H9 (cell line): Measurements from ENCODE around the gene CEMIP. TPM values are rescaled to one million over a fixed set of nuclear protein-coding genes. Genes with fewer than 3 reads are reported as not detected.

Source experiments
- DNase-seq: peaks from one replicate; pipeline ENCODE4 v3.0.0-alpha.2; 2017
- H2AFZ ChIP-seq: one replicate; pipeline ENCODE4 v1.6.1; 2013; ENCODE audit warnings: mild to moderate bottlenecking, low read length, control low read depth, moderate library complexity
- H2AK5ac ChIP-seq: 2 replicates; pipeline ENCODE4 v1.6.1; 2013; ENCODE audit warnings: low read length, control low read depth, mixed read lengths; ENCODE audit not compliant: insufficient read length
- H2BK120ac ChIP-seq: one replicate; pipeline ENCODE4 v1.6.1; 2013; ENCODE audit warnings: low read depth, mild to moderate bottlenecking, low read length, control low read depth, inconsistent platforms; ENCODE audit not compliant: poor library complexity, severe bottlenecking
- H2BK12ac ChIP-seq: 2 replicates; pipeline ENCODE4 v1.6.1; 2013; ENCODE audit warnings: low read length, control low read depth, mixed read lengths, low read depth; ENCODE audit not compliant: insufficient read length
- H2BK15ac ChIP-seq: 2 replicates; pipeline ENCODE4 v1.6.1; 2013; ENCODE audit warnings: low read depth, low read length, control low read depth
- H2BK20ac ChIP-seq: one replicate; pipeline ENCODE4 v1.6.1; 2013; ENCODE audit warnings: low read depth, mild to moderate bottlenecking, low read length, control low read depth, inconsistent platforms; ENCODE audit not compliant: poor library complexity, severe bottlenecking
- H2BK5ac ChIP-seq: 2 replicates; pipeline ENCODE4 v1.6.1; 2013; ENCODE audit warnings: low read length, control low read depth, mixed read lengths; ENCODE audit not compliant: insufficient read length
- H3K14ac ChIP-seq: 2 replicates; pipeline ENCODE4 v1.6.1; 2013; ENCODE audit warnings: low read length, control low read depth; ENCODE audit not compliant: insufficient read depth
- H3K18ac ChIP-seq: 2 replicates; pipeline ENCODE4 v1.6.1; 2013; ENCODE audit warnings: low read depth, mild to moderate bottlenecking, mixed read lengths, low read length, control low read depth; ENCODE audit not compliant: insufficient read length
- H3K23ac ChIP-seq: 2 replicates; pipeline ENCODE4 v1.6.1; 2013; ENCODE audit warnings: low read length, control low read depth, mixed read lengths, low read depth; ENCODE audit not compliant: insufficient read length
- H3K23me2 ChIP-seq: 2 replicates; pipeline ENCODE4 v1.6.1; 2013; ENCODE audit warnings: low read depth, mild to moderate bottlenecking, mixed read lengths, low read length, control low read depth; ENCODE audit not compliant: insufficient read length, poor library complexity, severe bottlenecking
- H3K27ac ChIP-seq: 2 replicates; pipeline ENCODE4 v1.5.1; 2013; ENCODE audit warnings: low read length, control low read depth, mixed read lengths, low read depth; ENCODE audit not compliant: insufficient read length
- H3K27me3 ChIP-seq: 2 replicates; pipeline ENCODE4 v1.6.1; 2013; ENCODE audit warnings: low read length, control low read depth, inconsistent platforms; ENCODE audit not compliant: insufficient read depth
- H3K4ac ChIP-seq: 2 replicates; pipeline ENCODE4 v1.6.1; 2013; ENCODE audit warnings: low read depth, mild to moderate bottlenecking, control low read depth, inconsistent platforms, low read length, moderate library complexity
- H3K4me1 ChIP-seq: 2 replicates; pipeline ENCODE4 v1.6.1; 2013; ENCODE audit warnings: low read length, control low read depth, inconsistent platforms; ENCODE audit not compliant: insufficient read depth
- H3K4me2 ChIP-seq: 2 replicates; pipeline ENCODE4 v1.6.1; 2013; ENCODE audit warnings: low read length, control low read depth, mixed read lengths; ENCODE audit not compliant: insufficient read length, insufficient read depth
- H3K56ac ChIP-seq: 2 replicates; pipeline ENCODE4 v1.6.1; 2013; ENCODE audit warnings: low read depth, mild to moderate bottlenecking, mixed read lengths, low read length, control low read depth; ENCODE audit not compliant: insufficient read length
- H3K79me1 ChIP-seq: 2 replicates; pipeline ENCODE4 v1.6.1; 2013; ENCODE audit warnings: low read depth, mild to moderate bottlenecking, moderate library complexity, low read length, control low read depth, inconsistent platforms; ENCODE audit not compliant: insufficient read depth, poor library complexity, severe bottlenecking
- H3K79me2 ChIP-seq: 2 replicates; pipeline ENCODE4 v1.6.1; 2013; ENCODE audit warnings: low read length, control low read depth, inconsistent platforms; ENCODE audit not compliant: insufficient read depth
- H3K9ac ChIP-seq: 2 replicates; pipeline ENCODE4 v1.6.1; 2013; ENCODE audit warnings: low read length, control low read depth, mixed read lengths; ENCODE audit not compliant: insufficient read length; ENCODE audit errors: extremely low read depth
- H3K9me3 ChIP-seq: one replicate; pipeline ENCODE4 v1.6.1; 2013; ENCODE audit warnings: low read depth, low read length, inconsistent platforms; ENCODE audit not compliant: control insufficient read depth
- H3T11ph ChIP-seq: one replicate; pipeline ENCODE4 v1.6.1; 2013; ENCODE audit warnings: mild to moderate bottlenecking, low read length, control low read depth, inconsistent platforms
- H4K20me1 ChIP-seq: one replicate; pipeline ENCODE4 v1.6.1; 2013; ENCODE audit not compliant: control insufficient read depth, insufficient read length, insufficient read depth
- H4K5ac ChIP-seq: 2 replicates; pipeline ENCODE4 v1.6.1; 2013; ENCODE audit warnings: low read depth, mild to moderate bottlenecking, mixed read lengths, low read length, control low read depth; ENCODE audit not compliant: insufficient read length
- H4K8ac ChIP-seq: replicated peaks from 2 replicates; pipeline ENCODE4 v1.6.1; 2013; ENCODE audit warnings: low read length, control low read depth, mixed read lengths, low read depth; ENCODE audit not compliant: insufficient read length
- H4K91ac ChIP-seq: 2 replicates; pipeline ENCODE4 v1.6.1; 2013; ENCODE audit warnings: low read depth, mild to moderate bottlenecking, moderate library complexity, mixed read lengths, low read length, control low read depth; ENCODE audit not compliant: insufficient read length
- H3K27ac Mint-ChIP-seq, 3 experiments: 2 replicates in 2 of 3; 3 replicates in 1 of 3; pipeline ENCODE4 v1.8.0; 2020 to 2021; ENCODE audit warnings: mixed read lengths in 3 of 3, mild to moderate bottlenecking in 1 of 3, moderate library complexity in 1 of 3
- H3K27me3 Mint-ChIP-seq: 2 replicates; pipeline ENCODE4 v1.8.0; 2021; ENCODE audit warnings: low read depth, mild to moderate bottlenecking, moderate library complexity, mixed read lengths
- H3K36me3 Mint-ChIP-seq, 3 experiments: 2 replicates in 2 of 3; 3 replicates in 1 of 3; pipeline ENCODE4 v1.8.0; 2020 to 2021; ENCODE audit warnings: low read depth in 3 of 3, mixed read lengths in 3 of 3; ENCODE audit not compliant: insufficient read depth in 1 of 3
- H3K4me1 Mint-ChIP-seq, 2 experiments: 2 replicates each; pipeline ENCODE4 v1.8.0; 2020; ENCODE audit warnings: mixed read lengths in 2 of 2
- H3K4me3 Mint-ChIP-seq, 2 experiments: 2 replicates in 1 of 2; 3 replicates in 1 of 2; pipeline ENCODE4 v1.8.0; 2020 to 2021; ENCODE audit warnings: mild to moderate bottlenecking in 2 of 2, mixed read lengths in 2 of 2, moderate library complexity in 1 of 2
- H3K9me3 Mint-ChIP-seq, 2 experiments: 2 replicates in 1 of 2; 3 replicates in 1 of 2; pipeline ENCODE4 v1.8.0; 2020; ENCODE audit warnings: mild to moderate bottlenecking in 2 of 2, mixed read lengths in 2 of 2, moderate library complexity in 1 of 2
- CTCF ChIP-seq: fragments of 200-600 bp; sonication (generic); conservative IDR thresholded peaks from 3 replicates; pipeline ENCODE4 v1.8.0; 2021; ENCODE audit warnings: antibody characterized with exemption, mild to moderate bottlenecking
- WGBS: extraction: QIAGEN DNeasy Blood & Tissue Kit; methylation state at CpG from one replicate; pipeline ENCODE4 v1.1.7; 2013; ENCODE audit warnings: missing lambda C conversion rate, low lambda C conversion rate, mixed read lengths; ENCODE audit not compliant: insufficient read length; ENCODE audit errors: extremely low coverage; 5-methylcytosine and 5-hydroxymethylcytosine counted together
- total RNA-seq: library from RNA; stranded (reverse); gene quantifications from 2 replicates; pipeline ENCODE4 v1.2.1, GENCODE V29; 2021

The CEMIP gene
- total RNA-seq, 1 experiment from 2014 or later, result 0.09 TPM

DNA sequence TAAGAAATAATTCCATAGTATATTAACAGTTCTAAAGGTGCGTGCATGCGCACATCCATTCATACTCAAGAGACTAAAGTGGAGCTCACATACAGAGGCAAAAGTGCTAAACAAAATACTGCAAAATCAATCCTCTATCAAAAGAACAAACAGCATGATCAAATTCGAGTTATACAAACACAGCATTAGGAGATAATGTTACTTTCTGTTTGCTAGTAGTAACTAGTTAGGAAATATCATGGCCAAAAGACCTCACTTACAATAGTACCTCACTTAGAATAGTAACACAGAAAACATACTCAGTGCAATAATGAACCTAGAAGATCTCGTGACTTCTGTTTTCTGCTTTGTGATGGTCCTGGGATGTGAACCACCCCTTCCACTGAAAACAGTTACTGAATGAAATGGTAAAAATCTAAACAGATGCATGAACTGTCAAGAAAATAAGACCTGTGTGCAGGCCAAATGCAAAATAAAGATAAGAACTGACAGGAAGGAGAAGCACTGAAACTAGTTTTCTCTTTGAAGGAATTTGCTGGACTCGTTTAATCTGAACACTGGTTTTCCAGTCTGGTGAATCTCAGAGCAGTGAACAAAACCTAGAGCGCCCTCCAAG, 20.9 kb upstream of the CEMIP start:
- no CpG with 5 or more reads among the region's 6 CpGs for WGBS

More for the DNA sequence above, 20.9 kb upstream of the CEMIP start:
- Histone ChIP-seq H2BK20ac (no peak overlapping the region), H3K56ac (no peak overlapping the region), H4K91ac (no peak overlapping the region), H3K18ac (no peak overlapping the region), H3K23ac (no peak overlapping the region), H3K27ac (no peak overlapping the region), H4K8ac (no peak overlapping the region), H2AK5ac (no peak overlapping the region), H3K23me2 (no peaks in the 10 kb centered on the region), H3K27me3 (no peaks in the 10 kb centered on the region), H3K9ac (no peak overlapping the region), H3K4me2 (no peak overlapping the region), H2BK120ac (no peak overlapping the region), H4K5ac (no peak overlapping the region), H2AFZ (no peak overlapping the region), H3T11ph (no peak overlapping the region), H3K9me3 (no peaks in the 10 kb centered on the region), H2BK12ac (no peak overlapping the region), H2BK5ac (no peak overlapping the region), H3K79me2 (no peaks in the 10 kb centered on the region), H3K14ac (no peak overlapping the region), H3K4me1 (peaks cover 6% of the 10 kb centered on the region; the same call in 1 of the 2 replicates), H4K20me1 (no peaks in the 10 kb centered on the region), H3K4ac (no peak overlapping the region), H3K79me1 (no peaks in the 10 kb centered on the region), H2BK15ac (no peak overlapping the region)
- Mint-ChIP-seq H3K4me3 (no peak overlapping the region), H3K36me3 (no peaks in the 10 kb centered on the region; a peak in 3 of 7 replicates), H3K27ac (no peak overlapping the region), H3K9me3 (no peaks in the 10 kb centered on the region), H3K27me3 (no peaks in the 10 kb centered on the region), H3K4me1 (peaks cover 10 to 16% of the 10 kb centered on the region in 2 experiments)
- no peak for DNase-seq
- TF ChIP-seq CTCF, result no peak
